DND-41 (cell line): ENCODE measurements around the gene STX2.

Source experiments
- CTCF ChIP-seq: IDR thresholded peaks from 2 replicates; pipeline ENCODE4 v1.5.1; 2012; ENCODE audit warnings: borderline replicate concordance, low read length, moderate library complexity, mild to moderate bottlenecking; ENCODE audit not compliant: poor library complexity, severe bottlenecking; ENCODE audit errors: extremely low read depth
- EZH2 ChIP-seq: IDR thresholded peaks from 3 replicates; pipeline ENCODE4 v1.6.1; 2012; ENCODE audit warnings: borderline replicate concordance, low read depth, mild to moderate bottlenecking, moderate library complexity, low read length, inconsistent platforms; ENCODE audit not compliant: severe bottlenecking

- TF ChIP-seq CTCF (no peak), EZH2 (no peak)
Measured at GRCh38 chr12:130881046-130881445, 42.0 kb upstream of the STX2 start.
